Measurements from ENCODE around the gene DHX35. TPM values are rescaled to one million over a fixed set of nuclear protein-coding genes. Genes with fewer than 3 reads are reported as not detected.

DHX35 gene
- total RNA-seq, 2 experiments from 2014 or later, result 7.3 to 7.6 TPM

DNA sequence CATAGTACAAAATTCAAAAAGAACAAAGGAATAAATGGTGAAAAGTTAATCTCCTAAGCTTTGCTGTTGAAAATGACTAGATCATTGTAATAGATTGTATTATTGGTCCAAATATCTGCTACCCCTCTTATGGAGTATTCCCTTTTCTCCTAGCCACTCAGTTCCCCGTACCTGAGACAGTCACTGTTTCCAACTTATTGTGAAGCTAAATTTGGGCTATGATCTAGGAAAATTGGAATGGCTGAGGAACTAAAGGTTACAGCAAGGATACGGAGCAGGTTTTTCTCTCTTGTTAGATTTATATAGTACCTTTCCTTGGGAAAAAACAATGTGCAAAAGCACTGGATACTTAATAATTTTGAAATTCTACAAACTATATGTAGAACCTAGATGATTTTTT, 17.3 kb downstream of the DHX35 start:
- Histone ChIP-seq H3K36me3 (ENCODE audit: insufficient read depth, low read length) (peaks cover 24% of the 10 kb centered on the region), H3K27ac (ENCODE audit: low read depth in 1 of 2, low read length in 2 of 2) (no peak overlapping the region), H3K4me3 (ENCODE audit: low read length) (no peak overlapping the region), H3K27me3 (ENCODE audit: control insufficient read depth in 1 of 2, insufficient read depth in 2 of 2, low read length in 2 of 2) (no peaks in the 10 kb centered on the region), H3K9me3 (ENCODE audit: control insufficient read depth in 1 of 2, insufficient read depth in 1 of 2, low read length in 2 of 2) (no peaks in the 10 kb centered on the region), H3K4me1 (ENCODE audit: insufficient read depth, low read length) (no peaks in the 10 kb centered on the region)
- ATAC-seq (ENCODE audit: poor library complexity), result no peak
- no peak for DNase-seq
- TF ChIP-seq, protein P1, sequence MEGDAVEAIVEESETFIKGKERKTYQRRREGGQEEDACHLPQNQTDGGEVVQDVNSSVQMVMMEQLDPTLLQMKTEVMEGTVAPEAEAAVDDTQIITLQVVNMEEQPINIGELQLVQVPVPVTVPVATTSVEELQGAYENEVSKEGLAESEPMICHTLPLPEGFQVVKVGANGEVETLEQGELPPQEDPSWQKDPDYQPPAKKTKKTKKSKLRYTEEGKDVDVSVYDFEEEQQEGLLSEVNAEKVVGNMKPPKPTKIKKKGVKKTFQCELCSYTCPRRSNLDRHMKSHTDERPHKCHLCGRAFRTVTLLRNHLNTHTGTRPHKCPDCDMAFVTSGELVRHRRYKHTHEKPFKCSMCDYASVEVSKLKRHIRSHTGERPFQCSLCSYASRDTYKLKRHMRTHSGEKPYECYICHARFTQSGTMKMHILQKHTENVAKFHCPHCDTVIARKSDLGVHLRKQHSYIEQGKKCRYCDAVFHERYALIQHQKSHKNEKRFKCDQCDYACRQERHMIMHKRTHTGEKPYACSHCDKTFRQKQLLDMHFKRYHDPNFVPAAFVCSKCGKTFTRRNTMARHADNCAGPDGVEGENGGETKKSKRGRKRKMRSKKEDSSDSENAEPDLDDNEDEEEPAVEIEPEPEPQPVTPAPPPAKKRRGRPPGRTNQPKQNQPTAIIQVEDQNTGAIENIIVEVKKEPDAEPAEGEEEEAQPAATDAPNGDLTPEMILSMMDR (IDR thresholded peaks at IDR 0.05), result no peak
- no peak overlapping the region for H3K4me3 Mint-ChIP-seq
- no peaks in the 10 kb centered on the region for H3K27me3 Mint-ChIP-seq
- H3K36me3 Mint-ChIP-seq (ENCODE audit: low read depth), result peaks cover 40% of the 10 kb centered on the region
- ChIA-PET CTCF (interaction anchor here (1.2 kb wide), 1 partner anchor 18 kb away, joined by 4 read pairs; the partner anchor contains the start of gene DHX35), POLR2A (interaction anchor here (0.7 kb wide), 1 partner anchor 349 kb away, joined by 3 read pairs; no protein-coding TSS in a partner anchor)
- no peaks in the 10 kb centered on the region for H3K9me3 Mint-ChIP-seq
- intact Hi-C loops (cut with DNase I, micrococcal nuclease), result no loop called here
- no peak overlapping the region for H3K27ac Mint-ChIP-seq
- peaks cover 6% of the 10 kb centered on the region for H3K4me1 Mint-ChIP-seq (ENCODE audit: low read depth)

DNA sequence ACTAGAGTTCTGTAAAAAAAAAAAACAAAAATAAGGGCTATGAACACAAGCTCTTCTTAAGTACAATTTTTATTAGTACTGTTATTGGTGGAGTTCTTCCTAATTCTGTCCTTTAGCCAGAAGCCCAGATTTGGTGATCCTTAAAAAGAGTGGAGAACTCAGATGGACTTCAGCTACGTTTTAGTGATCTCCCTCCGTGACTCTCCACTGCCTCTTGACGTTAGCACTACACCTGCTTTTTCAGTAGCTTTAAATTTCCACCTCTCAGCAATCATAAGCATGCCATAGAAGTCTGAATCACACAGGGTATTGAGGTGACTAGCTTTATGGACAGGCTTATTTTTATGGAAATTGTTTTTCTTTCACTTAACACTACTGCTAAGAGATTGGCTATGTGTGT, 17.7 kb downstream of the DHX35 start:
- no peaks in the 10 kb centered on the region for H3K4me1 ChIP-seq (ENCODE audit: insufficient read depth, low read length)
- Mint-ChIP-seq H3K27me3 (no peaks in the 10 kb centered on the region), H3K4me3 (no peak overlapping the region), H3K27ac (no peak overlapping the region), H3K4me1 (ENCODE audit: low read depth) (peaks cover 6% of the 10 kb centered on the region), H3K9me3 (no peaks in the 10 kb centered on the region), H3K36me3 (ENCODE audit: low read depth) (peaks cover 40% of the 10 kb centered on the region)
- no peaks in the 10 kb centered on the region for H3K27me3 ChIP-seq (ENCODE audit: control insufficient read depth in 1 of 2, insufficient read depth in 2 of 2, low read length in 2 of 2)
- H3K27ac ChIP-seq (ENCODE audit: low read depth in 1 of 2, low read length in 2 of 2), result no peak overlapping the region
- ChIA-PET POLR2A (interaction anchor here (0.7 kb wide), 1 partner anchor 349 kb away, joined by 3 read pairs; no protein-coding TSS in a partner anchor), CTCF (no interaction called here)
- no peak for ATAC-seq (ENCODE audit: poor library complexity)
- H3K36me3 ChIP-seq (ENCODE audit: insufficient read depth, low read length), result peaks cover 22% of the 10 kb centered on the region
- no peaks in the 10 kb centered on the region for H3K9me3 ChIP-seq (ENCODE audit: control insufficient read depth in 1 of 2, insufficient read depth in 1 of 2, low read length in 2 of 2)
- TF ChIP-seq, protein P1 (IDR thresholded peaks at IDR 0.05), result no peak
- intact Hi-C loops (cut with DNase I, micrococcal nuclease), result no loop called here
- no peak for DNase-seq
- no peak overlapping the region for H3K4me3 ChIP-seq (ENCODE audit: low read length)

DNA sequence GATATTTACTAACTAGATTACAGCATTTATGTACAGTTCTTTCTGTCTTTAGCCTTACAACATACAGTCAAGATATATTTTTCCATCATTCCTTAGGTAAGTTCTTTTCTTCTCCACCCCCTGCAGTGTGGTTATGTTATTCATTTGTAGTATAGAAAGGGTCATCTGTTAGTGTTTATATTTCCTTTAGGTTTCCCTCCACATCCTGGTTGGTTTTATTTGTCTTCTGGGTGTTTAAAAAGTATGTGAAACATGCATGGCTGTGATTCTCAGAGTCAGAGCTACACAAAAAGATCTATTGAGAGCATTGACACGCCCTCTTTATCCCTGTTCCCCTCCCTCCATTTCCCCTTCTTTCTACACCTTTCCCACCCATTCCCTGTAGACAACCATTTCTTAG, 20.1 kb downstream of the DHX35 start:
- Histone ChIP-seq H3K27me3 (ENCODE audit: control insufficient read depth in 1 of 2, insufficient read depth in 2 of 2, low read length in 2 of 2) (no peaks in the 10 kb centered on the region), H3K27ac (ENCODE audit: low read depth in 1 of 2, low read length in 2 of 2) (no peak overlapping the region), H3K36me3 (ENCODE audit: insufficient read depth, low read length) (peaks cover 15% of the 10 kb centered on the region), H3K9me3 (ENCODE audit: control insufficient read depth in 1 of 2, insufficient read depth in 1 of 2, low read length in 2 of 2) (no peaks in the 10 kb centered on the region), H3K4me1 (ENCODE audit: insufficient read depth, low read length) (no peaks in the 10 kb centered on the region), H3K4me3 (ENCODE audit: low read length) (no peak overlapping the region)
- H3K4me1 Mint-ChIP-seq (ENCODE audit: low read depth), result peaks cover 6% of the 10 kb centered on the region
- H3K27ac Mint-ChIP-seq, result no peak overlapping the region
- TF ChIP-seq, protein P1 (IDR thresholded peaks at IDR 0.05), result no peak
- intact Hi-C loops (cut with DNase I, micrococcal nuclease), result no loop called here
- H3K9me3 Mint-ChIP-seq, result no peaks in the 10 kb centered on the region
- POLR2A ChIA-PET, result interaction anchor here (0.7 kb wide), 1 partner anchor 20 kb away, joined by 4 read pairs; no protein-coding TSS in a partner anchor
- DNase-seq, result no peak
- no peaks in the 10 kb centered on the region for H3K27me3 Mint-ChIP-seq
- H3K4me3 Mint-ChIP-seq, result no peak overlapping the region
- ATAC-seq (ENCODE audit: poor library complexity), result no peak
- H3K36me3 Mint-ChIP-seq (ENCODE audit: low read depth), result peaks cover 56% of the 10 kb centered on the region
- CTCF ChIA-PET, result no interaction called here
